Embryonic facial prominence (tissue), 1 donor: ENCODE measurements around the gene CENPX.

Experiments used
- DNase-seq: peaks from one replicate; pipeline ENCODE4 v3.0.0-alpha.2; 2016; ENCODE audit errors: extremely low spot score

Gene CENPX

DNA sequence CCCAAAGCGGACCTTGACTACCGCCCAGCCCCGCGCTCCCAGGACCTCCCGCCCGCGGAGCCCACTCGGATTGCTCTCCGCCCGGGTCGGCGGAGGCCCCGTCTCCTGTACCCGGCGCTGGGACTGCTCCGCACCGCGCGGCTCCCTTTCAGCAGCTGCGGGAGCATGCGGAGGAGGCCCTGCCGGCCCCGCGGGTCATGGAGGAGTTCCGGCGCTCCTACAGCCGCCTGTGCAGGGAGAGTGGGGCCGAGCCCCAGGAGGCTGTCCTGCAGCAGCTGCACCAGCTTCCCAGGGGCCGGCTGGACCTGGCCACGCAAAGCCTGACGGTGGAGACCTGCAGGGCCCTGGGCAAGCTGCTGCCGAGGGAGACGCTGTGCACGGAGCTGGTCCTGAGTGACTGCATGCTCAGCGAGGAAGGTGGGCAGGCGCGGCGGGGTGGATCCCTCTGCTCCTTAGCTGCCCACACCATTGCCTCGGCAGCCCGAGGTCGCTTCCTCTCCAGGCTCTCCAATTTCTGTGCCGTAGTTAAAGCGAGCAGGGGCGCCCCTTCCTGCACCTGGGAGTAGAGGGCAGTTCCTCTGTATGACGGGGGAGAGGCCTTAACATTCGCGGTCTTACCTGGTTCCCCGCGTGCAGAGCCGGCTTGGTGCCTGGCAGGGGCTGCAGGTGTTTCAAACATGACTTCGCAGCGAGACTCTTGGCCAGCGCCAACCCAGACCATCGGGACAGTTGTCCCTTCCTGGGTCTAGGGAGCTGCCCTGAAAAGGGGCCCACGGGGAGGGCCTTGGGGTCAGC, 966 bp upstream of the CENPX start:
- DNase-seq: no peak

GRCh38 chr17:82022981-82023446, 336 bp upstream of the CENPX start, which contains the start of gene LRRC45:
Gene LRRC45 (plus strand): TSS chr17:82023305. CDS start chr17:82023644, 339 bp downstream.
- DNase-seq: peak; percentile 99

- DNase-seq: no peak
Measured at GRCh38 chr17:82021900-82022309, 773 bp downstream of the CENPX start.

- no peak for DNase-seq
Measured at GRCh38 chr17:82021107-82021899, 1.4 kb downstream of the CENPX start.

GRCh38 chr17:82020572-82021106, 2.0 kb downstream of the CENPX start:
- DNase-seq: no peak

DNA sequence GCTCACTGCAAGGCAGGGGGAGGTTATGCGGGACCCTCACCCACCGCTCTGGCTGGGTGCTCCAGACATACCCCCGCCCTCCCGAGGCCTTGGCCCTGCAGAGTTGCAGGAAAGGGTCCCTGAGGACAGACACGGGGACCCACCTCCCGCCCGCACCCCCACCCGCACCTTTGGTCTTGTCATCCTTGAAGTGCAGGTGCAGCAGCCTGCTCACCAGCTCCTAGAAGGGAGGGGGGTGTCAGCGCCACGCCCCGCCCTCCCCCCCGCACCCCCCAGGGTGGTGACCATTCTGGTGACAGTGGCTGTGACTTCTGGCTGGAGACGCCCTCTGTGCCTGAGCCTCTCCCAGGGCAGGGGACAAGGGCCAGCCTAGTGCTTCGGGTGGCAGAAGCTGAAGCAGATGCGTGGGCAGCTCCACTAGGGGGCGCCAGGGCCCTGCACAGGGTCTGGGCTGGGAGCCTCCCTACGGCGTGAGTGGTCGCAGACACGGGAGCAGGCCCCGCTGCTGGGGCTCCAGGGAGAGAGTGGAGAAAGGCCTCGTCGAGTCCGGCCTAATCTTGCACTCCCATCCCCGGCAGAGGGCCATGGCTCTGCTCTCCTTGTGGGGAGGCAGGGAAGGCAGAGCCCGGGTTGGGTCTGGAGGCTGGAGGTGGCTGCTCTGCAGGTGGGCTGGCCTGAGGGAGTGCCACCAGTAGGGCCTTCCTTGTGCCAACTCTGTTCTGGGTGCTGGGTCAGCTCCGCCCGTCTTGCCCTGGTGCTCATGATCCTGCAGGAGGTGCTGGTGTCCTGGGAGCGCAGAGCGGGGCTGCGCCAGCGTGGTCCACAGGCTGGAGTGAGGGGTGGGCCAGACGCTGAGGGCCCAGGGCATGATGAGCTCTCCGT, 2.7 kb downstream of the CENPX start:
- DNase-seq: no peak

GRCh38 chr17:82018989-82019689, 3.5 kb downstream of the CENPX start:
- no peak for DNase-seq

GRCh38 chr17:82018152-82018988, 4.3 kb downstream of the CENPX start:
- no peak for DNase-seq

- no peak for DNase-seq
Measured at GRCh38 chr17:82017612-82018151, 5.0 kb downstream of the CENPX start.

DNA sequence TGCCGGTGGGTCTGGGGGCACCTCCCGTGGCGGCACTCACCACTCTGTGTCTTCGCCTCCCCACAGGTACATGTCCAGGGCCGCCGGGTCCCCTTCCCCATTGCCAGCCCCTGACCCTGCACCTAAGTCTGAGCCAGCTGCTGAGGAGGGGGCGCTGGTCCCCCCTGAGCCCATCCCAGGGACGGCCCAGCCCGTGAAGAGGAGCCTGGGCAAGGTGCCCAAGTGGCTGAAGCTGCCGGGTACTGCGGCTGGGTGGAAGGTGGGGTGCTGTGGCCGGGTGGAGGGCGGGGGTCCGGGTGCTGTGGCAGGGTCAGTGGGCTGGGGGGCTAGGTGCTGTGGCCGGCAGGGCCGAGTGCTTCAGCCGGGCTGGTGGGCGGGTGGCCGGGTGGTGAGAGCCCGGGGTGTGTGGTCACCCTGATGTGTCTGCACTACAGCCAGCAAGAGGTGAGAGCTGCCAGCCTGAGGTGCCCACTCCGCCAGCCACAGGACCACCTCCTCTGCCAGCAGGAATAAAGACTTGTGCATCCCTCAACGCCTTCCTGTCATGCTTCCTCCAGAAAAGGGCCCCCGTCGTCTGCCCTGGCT, 5.7 kb downstream of the CENPX start:
- no peak for DNase-seq

- DNase-seq: no peak
Measured at GRCh38 chr17:82016061-82016874, 6.4 kb downstream of the CENPX start.

- no peak for DNase-seq
Measured at GRCh38 chr17:82015311-82015971, 7.2 kb downstream of the CENPX start.

GRCh38 chr17:82014971-82015310, 7.7 kb downstream of the CENPX start:
- no peak for DNase-seq

GRCh38 chr17:82014432-82014831, 8.2 kb downstream of the CENPX start:
- DNase-seq: no peak

- DNase-seq: no peak
Measured at GRCh38 chr17:82013772-82014321, 8.8 kb downstream of the CENPX start.

DNA sequence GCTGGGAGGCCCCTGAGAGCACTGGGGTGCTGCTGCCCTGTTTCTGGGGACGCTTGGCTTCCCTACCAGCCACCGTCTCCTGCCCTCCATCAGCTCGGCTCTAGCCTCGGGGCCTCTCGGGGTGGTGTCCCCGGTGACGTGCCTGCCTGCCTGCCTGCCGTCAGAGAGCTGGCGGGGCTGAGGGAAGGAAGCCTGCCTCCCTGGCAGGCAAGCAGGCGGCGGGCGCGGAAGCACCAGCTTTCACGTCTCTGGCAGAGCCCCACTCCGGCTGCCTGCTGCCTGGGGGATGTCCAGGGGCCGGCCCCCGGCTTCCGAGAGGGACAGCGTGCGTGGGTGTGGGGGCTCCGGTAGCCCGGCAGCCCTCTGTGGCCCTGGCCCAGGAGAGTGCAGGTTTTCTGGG, 9.3 kb downstream of the CENPX start:
- DNase-seq: no peak

- DNase-seq: no peak
Measured at GRCh38 chr17:82012640-82013295, 9.9 kb downstream of the CENPX start.
